OCI-LY3 (cell line): ENCODE results near the gene RAET1L.

Source experiments
- H2AFZ ChIP-seq: fragments of 200-600, 300-600 bp; shearing (Covaris generic); 2 replicates; pipeline ENCODE4 v1.6.0; 2014; ENCODE audit warnings: antibody characterized with exemption, low read depth, low read length
- H3K27ac ChIP-seq: fragments of 200-600, 300-600 bp; sonication (generic); 2 replicates; pipeline ENCODE4 v1.5.1; 2014; ENCODE audit warnings: mild to moderate bottlenecking, low read length, moderate library complexity, mixed read lengths
- H3K27me3 ChIP-seq: fragments of 200-600, 300-600 bp; sonication (generic); 2 replicates; pipeline ENCODE4 v1.6.1; 2014; ENCODE audit warnings: low read depth, low read length, mixed read lengths
- H3K36me3 ChIP-seq: fragments of 200-600, 300-600 bp; sonication (generic); replicated peaks from 2 replicates; pipeline ENCODE3; 2014; ENCODE audit warnings: low read depth, low read length, mixed read lengths
- H3K4me1 ChIP-seq: fragments of 300-600, 200-600 bp; sonication (generic); 2 replicates; pipeline ENCODE4 v1.6.1; 2014; ENCODE audit warnings: low read length, mixed read lengths
- H3K4me2 ChIP-seq: fragments of 200-600, 300-600 bp; sonication (generic); 2 replicates; pipeline ENCODE4 v1.6.1; 2014; ENCODE audit warnings: low read length, mixed read lengths
- H3K4me3 ChIP-seq: fragments of 300-600, 200-600 bp; sonication (generic); 2 replicates; pipeline ENCODE4 v1.5.1; 2014; ENCODE audit warnings: antibody characterized with exemption, mild to moderate bottlenecking, low read length, moderate library complexity
- H3K79me2 ChIP-seq: fragments of 300-600, 200-600 bp; shearing (Covaris generic); 2 replicates; pipeline ENCODE4 v1.6.1; 2014; ENCODE audit warnings: mild to moderate bottlenecking, low read length, mixed read lengths
- H3K9ac ChIP-seq: fragments of 300-600, 200-600 bp; shearing (Covaris generic); 2 replicates; pipeline ENCODE4 v1.6.0; 2014; ENCODE audit warnings: mild to moderate bottlenecking, low read length, moderate library complexity
- H3K9me3 ChIP-seq: fragments of 200-600, 300-600 bp; shearing (Covaris generic); 2 replicates; pipeline ENCODE4 v1.6.1; 2014; ENCODE audit warnings: low read length, mixed read lengths; ENCODE audit not compliant: insufficient read depth
- H4K20me1 ChIP-seq: fragments of 200-600, 300-600 bp; sonication (generic); 2 replicates; pipeline ENCODE4 v1.6.1; 2016; ENCODE audit warnings: low read length, mixed read lengths; ENCODE audit not compliant: insufficient read depth
- EZH2phosphoT487 ChIP-seq: fragments of 200-600 bp; shearing (Covaris generic); IDR thresholded peaks from 2 replicates; pipeline ENCODE4 v1.6.1; 2018; ENCODE audit warnings: antibody characterized with exemption, mixed run types, low read depth
- TF ChIP-seq, protein P1 (sequence below): fragments of 200-600, 300-600 bp; sonication (generic); IDR thresholded peaks from 2 replicates; pipeline ENCODE4 v1.5.1; 2014; ENCODE audit warnings: antibody characterized with exemption, low read length, low read depth

The RAET1L gene

DNA sequence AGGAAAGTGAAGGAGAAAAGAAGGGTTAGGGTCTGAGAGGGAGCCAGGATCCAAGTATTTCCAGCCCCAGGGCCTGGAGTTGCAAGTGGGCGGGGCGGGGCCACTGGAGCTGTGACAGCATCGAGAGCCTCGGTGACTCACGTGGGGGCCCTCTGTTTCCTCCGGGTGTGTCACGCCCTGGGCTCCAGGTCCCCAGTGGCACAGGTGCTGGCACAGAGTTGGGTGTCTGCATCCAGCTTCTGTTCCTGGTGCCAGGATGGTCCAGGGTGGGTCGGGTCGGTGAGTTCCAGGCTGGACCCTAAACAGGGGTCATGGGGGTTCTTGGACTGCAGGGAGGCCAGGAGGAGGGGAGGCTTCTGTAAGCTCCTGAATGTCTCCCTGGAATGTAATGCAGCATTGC is 16.7 kb downstream of the RAET1L start:
- Histone ChIP-seq H3K9me3 (no peaks in the 10 kb centered on the region), H3K4me2 (no peak overlapping the region), H3K27me3 (peaks cover 3% of the 10 kb centered on the region; the same call in 1 of the 2 replicates)

DNA sequence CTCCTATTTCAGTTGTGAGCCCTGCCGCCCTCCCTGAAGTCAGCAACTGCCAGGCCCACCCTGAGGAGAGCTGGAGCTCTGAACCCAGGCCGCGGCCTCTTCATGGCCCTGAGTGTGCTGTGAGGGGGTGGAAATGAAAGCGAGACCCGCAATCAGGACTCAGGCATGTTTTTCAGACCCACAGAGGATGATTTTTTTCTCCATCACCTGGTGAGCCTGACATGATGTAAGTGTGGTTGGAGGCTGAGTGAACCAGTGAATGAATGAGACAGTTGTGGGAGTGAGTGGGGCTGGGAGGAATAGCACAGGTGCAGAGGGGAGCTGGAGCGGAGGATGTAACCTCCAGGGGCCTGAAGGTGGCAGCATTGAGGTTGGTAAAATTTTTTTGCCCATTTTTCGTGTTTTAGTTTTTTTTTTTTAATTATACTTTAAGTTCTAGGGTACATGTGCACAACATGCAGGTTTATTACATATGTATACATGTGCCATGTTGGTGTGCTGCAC is 18.3 kb downstream of the RAET1L start:
- Histone ChIP-seq H4K20me1 (no peaks in the 10 kb centered on the region), H3K9me3 (no peaks in the 10 kb centered on the region), H2AFZ (no peak overlapping the region), H3K4me3 (no peak overlapping the region), H3K9ac (no peak overlapping the region), H3K27ac (no peak overlapping the region), H3K36me3 (no peaks in the 10 kb centered on the region), H3K79me2 (no peaks in the 10 kb centered on the region), H3K4me2 (peak overlapping the region; percentile 24; the same call in 1 of the 2 replicates), H3K4me1 (peaks cover 21% of the 10 kb centered on the region), H3K27me3 (no peaks in the 10 kb centered on the region)
- TF ChIP-seq EZH2phosphoT487: no peak
- TF ChIP-seq, protein P1, sequence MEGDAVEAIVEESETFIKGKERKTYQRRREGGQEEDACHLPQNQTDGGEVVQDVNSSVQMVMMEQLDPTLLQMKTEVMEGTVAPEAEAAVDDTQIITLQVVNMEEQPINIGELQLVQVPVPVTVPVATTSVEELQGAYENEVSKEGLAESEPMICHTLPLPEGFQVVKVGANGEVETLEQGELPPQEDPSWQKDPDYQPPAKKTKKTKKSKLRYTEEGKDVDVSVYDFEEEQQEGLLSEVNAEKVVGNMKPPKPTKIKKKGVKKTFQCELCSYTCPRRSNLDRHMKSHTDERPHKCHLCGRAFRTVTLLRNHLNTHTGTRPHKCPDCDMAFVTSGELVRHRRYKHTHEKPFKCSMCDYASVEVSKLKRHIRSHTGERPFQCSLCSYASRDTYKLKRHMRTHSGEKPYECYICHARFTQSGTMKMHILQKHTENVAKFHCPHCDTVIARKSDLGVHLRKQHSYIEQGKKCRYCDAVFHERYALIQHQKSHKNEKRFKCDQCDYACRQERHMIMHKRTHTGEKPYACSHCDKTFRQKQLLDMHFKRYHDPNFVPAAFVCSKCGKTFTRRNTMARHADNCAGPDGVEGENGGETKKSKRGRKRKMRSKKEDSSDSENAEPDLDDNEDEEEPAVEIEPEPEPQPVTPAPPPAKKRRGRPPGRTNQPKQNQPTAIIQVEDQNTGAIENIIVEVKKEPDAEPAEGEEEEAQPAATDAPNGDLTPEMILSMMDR: peak; percentile 36

More for the DNA sequence above, 16.7 kb downstream of the RAET1L start:
- H3K4me3 ChIP-seq: no peak overlapping the region
- H3K9ac ChIP-seq: no peak overlapping the region
- TF ChIP-seq, protein P1: no peak
- TF ChIP-seq EZH2phosphoT487: no peak
- peaks cover 16% of the 10 kb centered on the region for H3K4me1 ChIP-seq
- H2AFZ ChIP-seq: no peak overlapping the region
- no peak overlapping the region for H3K27ac ChIP-seq
- H4K20me1 ChIP-seq: no peaks in the 10 kb centered on the region
- H3K36me3 ChIP-seq: no peaks in the 10 kb centered on the region
- H3K79me2 ChIP-seq: no peaks in the 10 kb centered on the region

DNA sequence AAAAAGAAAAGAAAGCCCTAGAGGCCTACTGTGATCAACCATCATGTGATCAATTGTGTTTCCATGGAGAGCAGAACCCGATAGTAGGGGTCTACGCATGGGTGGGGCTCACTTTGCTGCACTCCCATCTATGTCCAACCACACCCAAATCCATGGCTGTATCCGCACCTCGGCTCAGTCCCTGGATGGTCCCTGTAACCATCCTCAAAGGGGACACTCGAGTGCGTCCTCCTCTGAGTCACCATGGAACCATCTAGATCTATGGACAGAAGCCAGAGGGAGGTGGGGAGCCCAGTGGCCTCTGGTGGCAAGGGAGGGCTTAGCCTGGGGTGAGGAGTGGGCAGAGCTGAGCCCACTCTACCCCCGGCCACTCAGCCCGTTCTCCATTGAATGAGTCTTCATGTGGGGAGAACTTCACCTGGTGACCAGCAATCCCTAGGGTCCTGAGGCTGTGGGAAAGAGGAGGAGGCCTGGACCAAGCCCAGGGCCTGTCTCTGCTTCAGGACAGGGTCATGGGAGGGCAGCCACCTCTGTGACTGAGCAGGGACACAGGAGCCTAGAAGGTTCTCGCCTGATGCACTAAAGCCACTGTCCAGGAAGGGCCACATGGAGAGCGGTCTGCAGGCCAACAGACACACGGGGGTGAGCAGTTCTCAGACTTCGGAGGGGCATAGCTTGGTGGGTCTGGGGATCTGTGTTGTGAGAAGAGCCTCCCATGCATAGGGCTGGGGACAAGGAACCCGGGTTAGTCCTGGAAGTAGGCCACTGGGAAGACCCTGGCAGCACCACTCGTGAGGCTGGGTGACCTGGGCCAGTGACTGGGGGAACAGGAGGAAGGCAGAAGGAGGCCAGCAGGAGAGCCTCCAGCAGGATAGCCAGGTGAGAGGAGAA is 19.3 kb downstream of the RAET1L start:
- H3K36me3 ChIP-seq: no peaks in the 10 kb centered on the region
- no peaks in the 10 kb centered on the region for H3K79me2 ChIP-seq
- peak overlapping the region; percentile 90 for H2AFZ ChIP-seq
- peak overlapping the region; percentile 94 for H3K4me3 ChIP-seq
- no peak overlapping the region for H3K27ac ChIP-seq
- no peaks in the 10 kb centered on the region for H4K20me1 ChIP-seq
- H3K4me1 ChIP-seq: peaks cover 31% of the 10 kb centered on the region
- H3K9ac ChIP-seq: peak overlapping the region; percentile 33
- no peaks in the 10 kb centered on the region for H3K27me3 ChIP-seq
- H3K4me2 ChIP-seq: peak overlapping the region; percentile 73
- TF ChIP-seq EZH2phosphoT487: no peak
- TF ChIP-seq, protein P1: no peak
- H3K9me3 ChIP-seq: no peaks in the 10 kb centered on the region
